GM12878 (cell line): ENCODE results near the gene ZNF530. TPM values are rescaled to one million over a fixed set of nuclear protein-coding genes. Genes with fewer than 3 reads are reported as not detected.

ENCODE experiments used
- ATAC-seq: fragments of 200-7000 bp; cut with Tn5 transposase; 3 replicates; pipeline ENCODE4 v1.9.1; 2020; ENCODE audit warnings: mild to moderate bottlenecking, moderate library complexity
- BruUV-seq: library from RNA; stranded (reverse); fragments of 400-500 nt; replicated peaks from 2 replicates; lab custom pipeline; 2021; lab: Mats Ljungman, UMichigan
- CTCF ChIA-PET: fragments of 300-600 bp; sonication (Branson Sonifier 250); formaldehyde crosslinking; extraction: SDS; loops from one replicate; lab custom pipeline; 2021; ENCODE audit warnings: inconsistent platforms; lab: Yijun Ruan, JAX
- POLR2A ChIA-PET: fragments of 350-600 bp; formaldehyde crosslinking; extraction: SDS; loops from one replicate; lab custom pipeline; 2021; ENCODE audit warnings: inconsistent platforms; lab: Charles Lee
- RAD21 ChIA-PET: fragments of 300-600 bp; sonication (Branson Sonifier 250); formaldehyde crosslinking; loops from one replicate; lab custom pipeline; 2023; ENCODE audit warnings: antibody characterized with exemption; ENCODE audit not compliant: unreplicated experiment; lab: Charles Lee
- SMC1A ChIA-PET: fragments of 300-600 bp; sonication (Branson Sonifier 250); formaldehyde crosslinking; loops from one replicate; lab custom pipeline; 2023; ENCODE audit not compliant: unreplicated experiment, uncharacterized antibody; lab: Charles Lee
- DNase-seq: peaks from one replicate; pipeline ENCODE4 v3.0.0-alpha.2; 2011; ENCODE audit warnings: low read depth, low spot score
- FAIRE-seq: peaks from 3 replicates; lab custom pipeline; 2011; peaks lifted over from hg19 to GRCh38; lab: Jason Lieb, UNC
- H2AFZ ChIP-seq: 2 replicates; pipeline ENCODE4 v1.6.0; 2011; ENCODE audit warnings: low read depth, low read length, control low read depth; ENCODE audit not compliant: control insufficient read depth
- H3K27ac ChIP-seq: 2 replicates; pipeline ENCODE4 v1.5.1; 2011; ENCODE audit warnings: control low read depth; ENCODE audit not compliant: control insufficient read depth, insufficient read depth
- H3K27me3 ChIP-seq, 2 experiments: replicated peaks in 1 of 2; 2 replicates each; pipeline versions ENCODE4 v1.6.0 to v1.6.1; 2011; ENCODE audit warnings: low read length in 1 of 2; ENCODE audit not compliant: control insufficient read depth in 2 of 2, insufficient read depth in 2 of 2
- H3K36me3 ChIP-seq, 2 experiments: 2 replicates each; pipeline ENCODE4 v1.5.1; 2011; ENCODE audit warnings: low read length in 1 of 2; ENCODE audit not compliant: control insufficient read depth in 2 of 2, insufficient read depth in 2 of 2
- H3K4me1 ChIP-seq: 2 replicates; pipeline ENCODE4 v1.6.1; 2011; ENCODE audit warnings: mild to moderate bottlenecking, low read length, moderate library complexity, mixed read lengths; ENCODE audit not compliant: control insufficient read depth, insufficient read depth
- H3K4me2 ChIP-seq: 2 replicates; pipeline ENCODE4 v1.6.0; 2011; ENCODE audit warnings: control low read depth; ENCODE audit not compliant: control insufficient read depth, insufficient read depth
- H3K4me3 ChIP-seq: fragments of 200-600 bp; sonication (generic); 2 replicates; pipeline ENCODE4 v1.5.1; 2016
- H3K79me2 ChIP-seq: 2 replicates; pipeline ENCODE4 v1.6.0; 2011; ENCODE audit warnings: low read length; ENCODE audit not compliant: control insufficient read depth, insufficient read depth
- H3K9ac ChIP-seq: 2 replicates; pipeline ENCODE4 v1.8.0; 2011; ENCODE audit warnings: low read length, control low read depth, mixed read lengths; ENCODE audit not compliant: control insufficient read depth, insufficient read depth
- H3K9me3 ChIP-seq: replicated peaks from 3 replicates; pipeline ENCODE4 v1.5.1; 2011; ENCODE audit warnings: mild to moderate bottlenecking, low read length; ENCODE audit not compliant: control insufficient read depth, insufficient read depth
- H4K20me1 ChIP-seq: 2 replicates; pipeline ENCODE4 v1.6.0; 2011; ENCODE audit not compliant: control insufficient read depth, insufficient read depth
- DPF2 ChIP-seq: fragments of 450-650 bp; IDR thresholded peaks from 2 replicates; pipeline ENCODE4 v1.6.1; 2017; ENCODE audit warnings: mild to moderate bottlenecking
- E2F4 ChIP-seq: IDR thresholded peaks from 2 replicates; pipeline ENCODE4 v1.6.1; 2012; ENCODE audit warnings: low read depth, low read length, improper control_type of control experiment
- FOS ChIP-seq: IDR thresholded peaks from 3 replicates; pipeline ENCODE4 v1.6.1; 2011; ENCODE audit warnings: borderline replicate concordance; ENCODE audit not compliant: insufficient read length; ENCODE audit errors: extremely low read depth
- HCFC1 ChIP-seq: fragments of 150-350 bp; IDR thresholded peaks from 2 replicates; pipeline ENCODE4 v1.6.1; 2014; ENCODE audit warnings: low read length
- HDAC6 ChIP-seq: fragments of 200-600 bp; sonication (generic); IDR thresholded peaks from one replicate; pipeline ENCODE4 v1.8.0; 2017; ENCODE audit warnings: antibody characterized with exemption; ENCODE audit not compliant: unreplicated experiment
- IKZF1 ChIP-seq: fragments of 450-650 bp; conservative IDR thresholded peaks from 2 replicates; pipeline ENCODE4 v1.6.1; 2017; ENCODE audit warnings: antibody characterized with exemption, mild to moderate bottlenecking
- MEF2B ChIP-seq: fragments of 450-650 bp; IDR thresholded peaks from 2 replicates; pipeline ENCODE4 v1.6.1; 2018; ENCODE audit warnings: mild to moderate bottlenecking, moderate library complexity; ENCODE audit not compliant: partially characterized antibody, poor library complexity, severe bottlenecking
- MYC ChIP-seq: IDR thresholded peaks from 2 replicates; pipeline ENCODE4 v1.6.1; 2011; ENCODE audit warnings: mild to moderate bottlenecking, low read length, moderate library complexity, inconsistent platforms; ENCODE audit not compliant: insufficient read depth, insufficient replicate concordance, insufficient read length, severe bottlenecking
- NFYA ChIP-seq: IDR thresholded peaks from 2 replicates; pipeline ENCODE4 v1.6.1; 2011; ENCODE audit warnings: low read depth, mild to moderate bottlenecking, low read length, improper control_type of control experiment, borderline replicate concordance
- NFYB ChIP-seq: IDR thresholded peaks from 2 replicates; pipeline ENCODE4 v1.6.1; 2011; ENCODE audit warnings: low read depth, mild to moderate bottlenecking, low read length, improper control_type of control experiment, moderate library complexity; ENCODE audit not compliant: insufficient read depth
- NR2C1 ChIP-seq: fragments of 450-650 bp; IDR thresholded peaks from 2 replicates; pipeline ENCODE4 v1.6.1; 2017; ENCODE audit warnings: antibody characterized with exemption, mild to moderate bottlenecking, moderate library complexity
- POLR2A ChIP-seq: IDR thresholded peaks from 2 replicates; pipeline ENCODE4 v1.6.1; 2011; ENCODE audit warnings: low read depth, mild to moderate bottlenecking, low read length
- POLR2AphosphoS5 ChIP-seq: IDR thresholded peaks from 2 replicates; pipeline ENCODE4 v1.6.1; 2011; ENCODE audit warnings: mild to moderate bottlenecking, low read length, inconsistent platforms
- RELB ChIP-seq: fragments of 450-650 bp; IDR thresholded peaks from 2 replicates; pipeline ENCODE4 v1.6.1; 2017; ENCODE audit warnings: low read depth, mild to moderate bottlenecking, moderate library complexity
- RUNX3 ChIP-seq: IDR thresholded peaks from 2 replicates; pipeline ENCODE4 v1.6.1; 2012; ENCODE audit warnings: low read length, inconsistent platforms
- SPI1 ChIP-seq: IDR thresholded peaks from 2 replicates; pipeline ENCODE4 v1.6.1; 2011; ENCODE audit warnings: low read depth, mild to moderate bottlenecking, low read length, moderate library complexity, borderline replicate concordance; ENCODE audit not compliant: insufficient read depth
- TAF1 ChIP-seq: IDR thresholded peaks from 2 replicates; pipeline ENCODE4 v1.6.1; 2011; ENCODE audit warnings: mild to moderate bottlenecking, low read depth, low read length, borderline replicate concordance
- ZBTB33 ChIP-seq: fragments of 450-650 bp; IDR thresholded peaks from 2 replicates; pipeline ENCODE4 v1.6.1; 2017; ENCODE audit warnings: mild to moderate bottlenecking
- WGBS: methylation state at CpG from one replicate; pipeline ENCODE4 v1.1.6; 2016; ENCODE audit warnings: low lambda C conversion rate; ENCODE audit not compliant: insufficient replicate concordance, insufficient coverage; ENCODE audit errors: missing lambda C conversion rate; 5-methylcytosine and 5-hydroxymethylcytosine counted together
- in situ Hi-C: fragments of 300-500 bp; cut with MboI; formaldehyde crosslinking; loops from 9 replicates; pipeline ENCODE4 v1.14.3; 2018; ENCODE audit warnings: mixed read lengths
- intact Hi-C: fragments of 100-400 bp; cut with micrococcal nuclease; formaldehyde crosslinking; loops from one replicate; pipeline ENCODE4 v1.14.2; 2022; ENCODE audit not compliant: unreplicated experiment
- polyA plus RNA-seq, 11 experiments: library from polyadenylated mRNA; depleted of rRNA in 4 of 11; unstranded in 6 of 11; stranded (reverse) in 5 of 11; fragments of >200 nt; fragmentation: Nextera tagmentation in 4 of 11; fragmentation: Illumina TruSeq in 1 of 11; extraction: Ambion mirVana in 4 of 11; extraction: Trizol in 1 of 11; gene quantifications; 1 replicate in 1 of 11; 2 replicates in 10 of 11; pipeline versions ENCODE4 v1.2.1 to v1.2.3, GENCODE V29; 2011 to 2016; ENCODE audit warnings: inconsistent platforms in 2 of 11, missing spikeins in 2 of 11, low read depth in 1 of 11
- total RNA-seq, 4 experiments: library from RNA; depleted of rRNA in 3 of 4; stranded (reverse); fragments of >200 nt in 3 of 4; fragmentation: Illumina TruSeq in 1 of 4; extraction: Trizol in 1 of 4; gene quantifications; 2 replicates each; pipeline versions ENCODE4 v1.2.1 to v1.2.3, GENCODE V29; 2013 to 2021

The ZNF530 gene
- total and polyA plus RNA-seq, 10 of the 15 experiments (the other 5 are each of a cell fraction or from before 2014, with no cell fraction given), result 1.9 to 9.3 (median 6.6) TPM

GRCh38 chr19:57583521-57584416, 15.9 kb upstream of the ZNF530 start, which contains the start of gene ZIK1:
Gene ZIK1 (plus strand): TSS chr19:57584145. CDS start chr19:57584357, 212 bp downstream.
- in situ Hi-C loops, result no loop called here
- Histone ChIP-seq H3K4me2 (peak within 1 kb of the TSS; percentile 92), H3K36me3 (no peaks in the 10 kb centered on the region), H2AFZ (peak within 1 kb of the TSS; percentile 90), H3K4me3 (peak within 1 kb of the TSS; percentile 77), H3K27ac (no peak within 1 kb of the TSS), H3K4me1 (peaks cover 6% of the 10 kb centered on the region; the same call in 1 of the 2 replicates), H3K27me3 (no peaks in the 10 kb centered on the region), H3K9me3 (peaks cover 36% of the 10 kb centered on the region), H3K9ac (peak within 1 kb of the TSS; percentile 32; the same call in 1 of the 2 replicates), H4K20me1 (no peaks in the 10 kb centered on the region), H3K79me2 (no peaks in the 10 kb centered on the region)
- intact Hi-C loops, result no loop called here
- SMC1A ChIA-PET, result no interaction called here
- RAD21 ChIA-PET, result no interaction called here
- CTCF ChIA-PET, result no interaction called here
- DNase-seq (peak; percentile 61), ATAC-seq (peak; percentile 93), FAIRE-seq (peak; percentile 92)
- BruUV-seq, result no TSS peak
- POLR2A ChIA-PET, result no interaction called here
- WGBS, result 20% methylated on average over 61 of the region's 76 CpGs
- TF ChIP-seq RUNX3, result peak; percentile 46
- no peak for TF ChIP-seq NFYA
- TF ChIP-seq SPI1, result no peak
- no peak for TF ChIP-seq HDAC6
- TF ChIP-seq E2F4, result peak; percentile 61; the same call in 1 of the 2 replicates
- peak; percentile 35 for TF ChIP-seq MEF2B
- TF ChIP-seq TAF1, result peak; percentile 37; the same call in 1 of the 2 replicates
- TF ChIP-seq POLR2A, result peak; percentile 68
- TF ChIP-seq DPF2, result 0 out of 2 replicates have a peak, but pooled peaks have one; percentile 14
- no peak for TF ChIP-seq FOS
- TF ChIP-seq ZBTB33, result no peak; the same call in 1 of the 2 replicates
- peak; percentile 63 for TF ChIP-seq NR2C1
- no peak for TF ChIP-seq RELB
- peak; percentile 55; the same call in 1 of the 2 replicates for TF ChIP-seq NFYB
- TF ChIP-seq POLR2AphosphoS5, result peak; percentile 50; the same call in 1 of the 2 replicates
- no peak for TF ChIP-seq MYC
- peak; percentile 79 for TF ChIP-seq HCFC1
- peak; percentile 66 for TF ChIP-seq IKZF1
